Muscle of leg (tissue), 11 donors: Measurements from ENCODE around the gene RPIA. TPM values are rescaled to one million over a fixed set of nuclear protein-coding genes. Genes with fewer than 3 reads are reported as not detected.

ENCODE experiments used
- DNase-seq: peaks from one replicate; pipeline ENCODE4 v3.0.0; 2013
- H3K27ac ChIP-seq: one replicate; pipeline ENCODE4 v1.5.1; 2013; ENCODE audit warnings: mild to moderate bottlenecking, low read length, control low read depth
- H3K27me3 ChIP-seq: one replicate; pipeline ENCODE4 v1.6.1; 2013; ENCODE audit warnings: low read length; ENCODE audit not compliant: control insufficient read depth, insufficient read depth
- H3K36me3 ChIP-seq: one replicate; pipeline ENCODE4 v1.6.1; 2013; ENCODE audit warnings: low read length; ENCODE audit not compliant: control insufficient read depth, insufficient read depth
- H3K4me1 ChIP-seq: one replicate; pipeline ENCODE4 v1.6.1; 2013; ENCODE audit warnings: low read length; ENCODE audit not compliant: control insufficient read depth, insufficient read depth
- H3K4me3 ChIP-seq: one replicate; pipeline ENCODE4 v1.5.1; 2013; ENCODE audit warnings: low read length, control low read depth
- H3K9me3 ChIP-seq: replicated peaks from 2 replicates; pipeline ENCODE4 v1.6.1; 2013; ENCODE audit warnings: low read depth, low read length; ENCODE audit not compliant: control insufficient read depth
- WGBS: methylation state at CpG from one replicate; pipeline ENCODE4 v1.1.5; 2013; ENCODE audit warnings: missing lambda C conversion rate; ENCODE audit not compliant: insufficient coverage; 5-methylcytosine and 5-hydroxymethylcytosine counted together
- polyA plus RNA-seq, 8 donors: library from polyadenylated mRNA; unstranded; fragments of 120-200 nt; gene quantifications; one replicate each; pipeline versions ENCODE4 v1.2.1 to v1.2.3, GENCODE V29; 2013; ENCODE audit warnings: inconsistent platforms in 1 of 8, low replicate concordance in 1 of 8; ENCODE audit not compliant: insufficient read length in 8 of 8, insufficient read depth in 1 of 8
- total RNA-seq: library from RNA; stranded (reverse); fragments of 120-200 nt; gene quantifications from one replicate; pipeline ENCODE4 v1.2.4, GENCODE V29; 2013

The RPIA gene
- total and polyA plus RNA-seq, 9 donors = 11.3 to 27.7 (median 23.9) TPM

- Histone ChIP-seq H3K36me3 (no peaks in the 10 kb centered on the region), H3K4me3 (no peak overlapping the region), H3K9me3 (peaks cover 23% of the 10 kb centered on the region), H3K27ac (no peak overlapping the region), H3K27me3 (no peaks in the 10 kb centered on the region), H3K4me1 (no peaks in the 10 kb centered on the region)
- no peak for DNase-seq
- whole genome bisulfite sequencing = 100% methylated on average over 2 of the region's 2 CpGs
Measured at GRCh38 chr2:88680916-88681315, 10.6 kb upstream of the RPIA start.

GRCh38 chr2:88683160-88684021, 8.1 kb upstream of the RPIA start:
- Histone ChIP-seq H3K4me3 (no peak overlapping the region), H3K9me3 (peaks cover 23% of the 10 kb centered on the region), H3K4me1 (no peaks in the 10 kb centered on the region), H3K27ac (no peak overlapping the region), H3K36me3 (no peaks in the 10 kb centered on the region), H3K27me3 (no peaks in the 10 kb centered on the region)
- WGBS = no CpG with 5 or more reads among the region's 2 CpGs
- no peak for DNase-seq

DNA sequence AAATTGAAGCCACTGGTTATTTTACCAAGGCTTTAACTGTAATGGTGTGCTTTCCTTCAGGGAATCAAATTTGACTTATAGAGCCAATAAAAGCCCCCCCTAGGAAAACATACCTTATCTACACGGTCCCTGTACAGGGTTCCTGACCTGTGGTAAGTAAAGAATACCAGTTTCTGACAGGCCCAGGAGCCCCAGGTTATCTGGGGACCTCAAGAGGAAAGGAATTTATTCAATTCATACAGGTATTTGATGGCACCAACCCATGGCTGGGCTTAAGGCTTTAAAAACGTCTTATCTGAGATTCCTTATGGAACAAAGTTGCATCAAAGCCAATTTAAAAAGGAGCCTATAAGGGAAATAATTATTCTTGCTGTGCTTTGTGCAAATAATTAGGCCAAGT, 7.0 kb upstream of the RPIA start:
- DNase-seq = no peak
- no CpG with 5 or more reads among the region's 2 CpGs for WGBS
- H3K4me1 ChIP-seq = no peaks in the 10 kb centered on the region
- peaks cover 23% of the 10 kb centered on the region for H3K9me3 ChIP-seq
- no peak overlapping the region for H3K27ac ChIP-seq
- H3K4me3 ChIP-seq = no peak overlapping the region
- H3K36me3 ChIP-seq = no peaks in the 10 kb centered on the region
- no peaks in the 10 kb centered on the region for H3K27me3 ChIP-seq

DNA sequence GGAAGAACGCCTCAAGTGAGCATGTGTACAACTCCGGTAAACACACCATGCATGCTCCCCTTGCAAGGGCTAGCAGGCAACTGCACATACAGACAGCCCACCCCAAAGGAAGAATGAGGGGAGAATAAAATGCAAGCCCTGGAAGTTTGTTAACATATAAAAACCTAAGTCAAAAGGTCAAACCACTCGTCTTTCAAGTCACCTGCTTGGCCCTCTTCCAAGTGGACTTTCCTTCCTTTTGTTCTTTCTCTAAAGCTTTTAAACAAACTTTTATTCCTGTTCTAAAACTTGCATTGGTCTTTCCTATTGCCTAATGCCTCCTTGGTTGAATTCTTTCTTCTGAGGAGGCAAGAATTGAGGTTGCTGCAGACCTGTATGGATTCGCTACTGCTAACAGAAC, 5.2 kb upstream of the RPIA start:
- no CpG with 5 or more reads among the region's 4 CpGs for WGBS
- H3K4me3 ChIP-seq = no peak overlapping the region
- H3K27me3 ChIP-seq = no peaks in the 10 kb centered on the region
- H3K36me3 ChIP-seq = no peaks in the 10 kb centered on the region
- no peak overlapping the region for H3K27ac ChIP-seq
- peaks cover 8% of the 10 kb centered on the region for H3K4me1 ChIP-seq
- no peak for DNase-seq
- H3K9me3 ChIP-seq = peaks cover 25% of the 10 kb centered on the region

GRCh38 chr2:88687384-88687783, 4.1 kb upstream of the RPIA start:
- peaks cover 21% of the 10 kb centered on the region for H3K9me3 ChIP-seq

GRCh38 chr2:88690591-88691338, 708 bp upstream of the RPIA start:
- Histone ChIP-seq H3K4me1 (peaks cover 12% of the 10 kb centered on the region), H3K27me3 (no peaks in the 10 kb centered on the region), H3K4me3 (peak overlapping the region; percentile 84), H3K36me3 (no peaks in the 10 kb centered on the region), H3K27ac (peak overlapping the region; percentile 89), H3K9me3 (peaks cover 2% of the 10 kb centered on the region)
- WGBS = 39% methylated on average over 16 of the region's 20 CpGs
- DNase-seq = no peak

More at GRCh38 chr2:88687384-88687783, 4.1 kb upstream of the RPIA start:
- no peak overlapping the region for H3K4me3 ChIP-seq
- no peak for DNase-seq
- H3K27me3 ChIP-seq = no peaks in the 10 kb centered on the region
- H3K27ac ChIP-seq = no peak overlapping the region
- H3K36me3 ChIP-seq = no peaks in the 10 kb centered on the region
- H3K4me1 ChIP-seq = peaks cover 8% of the 10 kb centered on the region

- peaks cover 12% of the 10 kb centered on the region for H3K4me1 ChIP-seq
- no peaks in the 10 kb centered on the region for H3K36me3 ChIP-seq
- H3K27me3 ChIP-seq = no peaks in the 10 kb centered on the region
- peak overlapping the region; percentile 84 for H3K4me3 ChIP-seq
- DNase-seq = peak; percentile 46
- H3K27ac ChIP-seq = peak overlapping the region; percentile 85
- peaks cover 2% of the 10 kb centered on the region for H3K9me3 ChIP-seq
- WGBS = 0% methylated on average over 9 of the region's 11 CpGs
Measured at GRCh38 chr2:88692187-88692586, 714 bp downstream of the RPIA start.

DNA sequence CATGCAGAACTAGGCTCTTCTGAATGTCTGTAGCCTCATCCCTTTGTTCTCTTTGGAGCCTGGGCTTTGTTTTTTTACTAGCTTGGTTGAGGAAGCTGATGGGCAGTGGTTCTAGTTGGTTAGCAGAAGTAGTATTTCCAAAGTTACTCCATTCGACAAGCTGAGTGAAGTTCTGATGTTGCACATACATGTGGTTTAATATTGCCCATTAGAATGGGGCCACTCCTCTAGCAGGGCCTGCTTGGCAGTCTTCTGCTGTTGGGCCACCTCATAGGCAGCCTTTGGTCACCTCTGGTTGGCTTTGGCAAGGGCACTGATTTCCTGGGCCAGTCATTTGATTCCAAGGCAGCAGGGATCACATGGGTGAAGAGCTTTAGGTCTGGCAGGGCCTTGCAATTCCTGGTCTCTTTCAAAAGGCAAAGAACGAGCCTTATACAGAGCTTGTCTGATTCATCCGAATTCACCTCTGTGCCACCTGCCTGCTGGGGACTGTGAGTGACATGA, 2.5 kb downstream of the RPIA start:
- Histone ChIP-seq H3K27ac (no peak overlapping the region), H3K4me3 (no peak overlapping the region)

DNA sequence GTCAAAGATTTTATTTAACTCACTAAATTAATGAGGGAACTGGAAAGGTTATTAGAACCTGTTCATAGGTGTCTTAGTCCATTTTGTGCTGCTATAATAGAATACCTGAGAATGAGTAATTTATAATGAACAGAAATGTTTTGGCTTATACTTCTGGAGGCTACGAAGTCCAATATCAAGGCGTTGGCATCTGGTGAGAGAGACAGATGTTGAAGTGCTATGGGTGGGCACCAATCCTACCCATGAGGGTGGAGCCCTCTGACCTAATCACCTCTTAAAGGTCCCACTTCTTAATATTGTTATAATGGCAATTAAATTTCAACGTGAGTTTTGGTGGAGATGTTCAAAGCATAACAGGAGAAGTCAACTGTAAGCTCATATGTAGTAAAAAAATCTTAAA, 5.1 kb downstream of the RPIA start:
- Histone ChIP-seq H3K36me3 (peaks cover 17% of the 10 kb centered on the region), H3K27me3 (no peaks in the 10 kb centered on the region), H3K27ac (no peak overlapping the region), H3K4me1 (peaks cover 4% of the 10 kb centered on the region), H3K4me3 (no peak overlapping the region), H3K9me3 (no peaks in the 10 kb centered on the region)
- no CpG with 5 or more reads among the region's 3 CpGs for WGBS
- DNase-seq = no peak

More for the DNA sequence above, 2.5 kb downstream of the RPIA start:
- H3K9me3 ChIP-seq = peaks cover 2% of the 10 kb centered on the region
- no peaks in the 10 kb centered on the region for H3K27me3 ChIP-seq
- H3K36me3 ChIP-seq = peaks cover 6% of the 10 kb centered on the region
- 100% methylated on average over 1 of the region's 3 CpGs for WGBS
- peaks cover 12% of the 10 kb centered on the region for H3K4me1 ChIP-seq
- no peak for DNase-seq

GRCh38 chr2:88697370-88698026, 6.0 kb downstream of the RPIA start:
- Histone ChIP-seq H3K9me3 (no peaks in the 10 kb centered on the region), H3K4me1 (peaks cover 4% of the 10 kb centered on the region), H3K27me3 (no peaks in the 10 kb centered on the region), H3K27ac (no peak overlapping the region), H3K4me3 (no peak overlapping the region), H3K36me3 (peaks cover 20% of the 10 kb centered on the region)
- DNase-seq = no peak
- 97% methylated on average over 3 of the region's 3 CpGs for WGBS
